Colon (tissue), 2 donors: ENCODE results near the gene KRTAP17-1.

Experiments used
- FAIRE-seq: peaks from 2 replicates; lab custom pipeline; 2012; peaks lifted over from hg19 to GRCh38; lab: Jason Lieb, UNC
- donor health status: control.
- donor health status: control.

KRTAP17-1 gene

DNA sequence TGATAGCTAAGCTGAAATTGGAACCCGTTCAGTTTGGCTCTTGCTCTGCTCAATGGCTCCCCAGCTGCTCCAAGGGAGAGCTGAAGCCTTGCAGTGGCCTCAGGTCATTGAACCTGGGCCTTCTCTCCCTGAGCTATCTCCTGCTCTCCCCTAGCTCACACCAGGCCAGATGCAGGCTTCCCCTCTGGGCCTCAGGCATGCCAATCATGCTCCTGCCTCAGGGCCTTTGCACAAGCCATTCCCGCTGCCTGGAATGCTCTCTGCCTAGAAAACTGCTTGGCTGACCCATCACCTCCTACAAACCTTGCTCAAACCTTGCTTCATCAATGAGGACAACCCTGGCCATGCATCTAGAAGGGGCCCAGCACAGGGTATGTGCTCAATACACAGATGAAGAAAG lies 16.7 kb upstream of the KRTAP17-1 start:
- FAIRE-seq = no peak

GRCh38 chr17:41331606-41332005 lies 16.1 kb upstream of the KRTAP17-1 start:
- no peak for FAIRE-seq

- no peak for FAIRE-seq
These were observed 13.9 kb upstream of the KRTAP17-1 start for GRCh38 chr17:41329279-41329948.

GRCh38 chr17:41328207-41328606 lies 12.7 kb upstream of the KRTAP17-1 start:
- FAIRE-seq = no peak

GRCh38 chr17:41327411-41328120 lies 12.1 kb upstream of the KRTAP17-1 start:
- FAIRE-seq = no peak

GRCh38 chr17:41326173-41327145 lies 10.9 kb upstream of the KRTAP17-1 start:
- FAIRE-seq = no peak

- FAIRE-seq = no peak
These were observed 10.1 kb upstream of the KRTAP17-1 start for GRCh38 chr17:41325611-41326010.

DNA sequence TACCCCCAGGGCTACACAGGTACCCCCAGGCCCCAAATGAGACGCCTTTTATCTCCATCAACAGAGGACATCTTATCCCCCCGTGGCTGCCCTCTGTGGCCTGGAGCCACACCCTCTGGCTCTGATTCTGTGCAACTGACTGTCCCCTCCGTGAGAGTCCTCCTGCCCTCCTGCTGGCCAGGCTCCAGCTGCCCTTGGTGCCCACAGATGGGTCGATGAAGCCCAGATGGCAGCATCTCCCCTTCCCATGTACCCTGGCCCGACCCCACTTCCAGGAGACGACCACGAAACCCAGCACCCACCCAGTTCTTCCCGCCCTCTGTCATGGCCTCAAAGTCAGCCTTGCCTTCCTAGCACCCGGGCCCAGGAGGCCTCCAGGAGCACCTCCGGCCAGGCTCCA lies 9.6 kb upstream of the KRTAP17-1 start:
- no peak for FAIRE-seq

GRCh38 chr17:41324180-41325075 lies 8.9 kb upstream of the KRTAP17-1 start:
- FAIRE-seq = no peak

DNA sequence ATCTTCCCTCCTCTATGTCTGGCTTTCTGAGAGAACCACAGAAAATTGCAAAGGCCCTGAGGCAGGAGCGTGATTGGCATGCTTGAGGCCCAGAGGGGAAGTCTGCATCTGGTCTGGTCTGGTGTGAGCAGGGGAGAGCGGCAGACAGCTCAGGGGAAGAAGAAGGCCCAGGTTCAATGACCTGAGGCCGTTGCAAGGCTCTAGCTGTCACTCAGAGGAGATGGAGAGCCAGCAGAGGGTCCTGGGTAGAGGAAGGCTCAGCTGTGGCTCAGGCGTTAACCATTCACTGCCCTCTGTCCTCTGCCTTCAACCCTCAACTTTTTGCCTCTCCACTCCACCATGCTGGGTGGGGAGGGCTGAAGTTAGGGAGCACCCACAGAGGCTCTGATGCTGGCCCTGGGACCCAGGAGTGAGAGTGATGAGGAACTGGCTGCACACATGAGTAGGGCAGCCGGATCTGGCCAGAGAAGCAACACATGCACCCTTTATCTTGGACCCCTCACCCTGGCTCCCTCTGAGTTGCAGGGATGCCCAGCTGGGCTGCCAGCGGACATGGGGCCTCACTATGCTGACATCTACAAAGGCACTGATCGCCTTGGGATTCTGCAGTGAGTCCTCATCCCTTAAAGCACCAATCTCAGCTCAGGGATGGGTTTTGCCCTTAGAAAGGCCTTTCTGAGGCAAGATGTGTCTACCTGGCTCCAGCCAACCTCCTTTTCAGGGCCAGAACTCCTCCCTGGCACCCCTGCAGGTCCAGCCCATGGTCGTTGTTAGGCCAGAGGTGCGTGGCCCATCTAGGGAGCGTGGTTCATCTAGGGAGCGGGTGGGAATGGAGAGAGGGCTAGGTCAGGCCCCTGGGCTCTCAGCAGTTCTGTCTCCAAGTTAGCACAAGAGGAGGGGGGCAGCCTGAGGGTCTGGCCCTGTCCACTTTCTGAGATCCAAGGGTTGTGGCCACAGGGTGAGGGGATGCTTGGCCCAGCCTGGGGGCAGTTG lies 7.7 kb upstream of the KRTAP17-1 start:
- FAIRE-seq = no peak

- FAIRE-seq = no peak
These were observed 6.8 kb upstream of the KRTAP17-1 start for GRCh38 chr17:41322094-41322902.

- FAIRE-seq = no peak
These were observed 2.7 kb upstream of the KRTAP17-1 start for GRCh38 chr17:41318231-41318630.

DNA sequence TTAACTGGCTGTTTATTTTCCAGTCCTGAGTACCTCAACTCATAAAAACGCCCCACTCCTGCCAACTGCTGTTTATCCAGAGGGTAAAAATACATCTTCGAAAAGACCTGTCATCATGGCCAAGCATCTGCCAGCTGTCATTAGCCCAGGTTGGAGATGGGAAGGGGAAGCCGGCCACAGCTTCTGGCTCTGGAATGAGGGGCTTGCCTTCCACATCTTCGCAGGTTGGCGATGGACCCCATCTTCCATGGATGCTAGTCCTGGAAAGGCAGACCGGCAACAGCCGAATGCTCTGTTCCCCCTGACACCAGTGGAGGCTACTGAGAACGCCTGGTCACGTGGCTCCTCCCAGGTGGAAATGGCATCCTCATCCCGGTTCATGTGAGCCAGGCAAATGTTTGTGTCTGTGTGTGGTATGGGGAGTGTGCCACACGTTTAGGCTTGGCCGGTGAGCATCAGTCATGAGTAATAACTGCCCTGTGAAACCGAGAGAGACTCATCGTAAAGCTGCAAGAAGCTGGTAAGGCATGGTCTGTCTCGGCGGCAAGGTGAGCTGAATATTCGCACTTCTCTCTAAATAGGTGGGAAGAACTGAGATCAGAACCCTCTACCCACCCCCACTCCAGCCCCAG lies 420 bp upstream of the KRTAP17-1 start:
- no peak for FAIRE-seq

DNA sequence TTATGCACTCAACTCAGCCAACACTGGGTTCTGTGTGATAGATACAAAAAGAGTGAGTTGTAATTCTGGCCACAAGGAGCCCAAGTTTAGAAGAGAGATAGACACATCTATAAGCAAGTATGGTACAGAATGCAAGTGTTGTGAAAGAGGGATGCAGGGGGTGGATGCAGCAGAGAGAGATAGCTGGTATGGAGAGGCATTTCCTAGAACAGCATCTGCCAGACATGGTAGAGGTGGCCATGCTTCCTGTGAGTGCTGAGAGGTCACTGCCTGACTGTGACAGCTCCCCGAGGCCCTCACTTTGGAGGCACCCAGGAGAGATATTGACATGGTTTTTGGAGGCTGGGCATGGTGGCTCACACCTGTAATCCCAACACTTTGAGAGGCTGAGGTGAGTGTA lies 4.4 kb downstream of the KRTAP17-1 start:
- FAIRE-seq = no peak

- FAIRE-seq = no peak
These were observed 6.6 kb downstream of the KRTAP17-1 start, which contains the start of gene KRTAP16-1 for GRCh38 chr17:41308918-41309359. Gene KRTAP16-1 (minus strand): TSS chr17:41309309. CDS start chr17:41309253, 56 bp downstream.

GRCh38 chr17:41308251-41308917 lies 7.1 kb downstream of the KRTAP17-1 start:
- no peak for FAIRE-seq

DNA sequence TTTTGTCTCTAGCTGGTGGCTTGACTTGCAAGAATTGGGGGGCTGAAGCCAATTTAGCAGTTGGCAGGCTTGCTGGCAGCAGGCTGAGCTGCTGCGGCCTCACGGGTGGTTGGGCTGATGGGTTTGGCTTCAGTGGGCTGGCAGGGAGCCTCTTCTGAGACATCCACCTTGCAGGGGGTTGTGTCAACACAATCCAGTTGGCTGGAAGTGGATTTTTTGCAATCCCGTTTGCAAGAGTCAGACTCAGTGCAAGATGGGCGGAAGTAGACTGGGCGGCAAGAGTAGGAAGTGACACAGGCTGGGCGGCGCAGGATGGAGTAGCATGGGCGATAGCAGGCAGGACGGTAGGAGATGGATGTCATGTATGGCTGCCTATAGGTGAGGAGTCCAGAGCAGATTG lies 7.9 kb downstream of the KRTAP17-1 start:
- no peak for FAIRE-seq

GRCh38 chr17:41304091-41304490 lies 11.4 kb downstream of the KRTAP17-1 start:
- no peak for FAIRE-seq
